KBM-7 (cell line): ENCODE measurements around the gene PSME3IP1.

Source experiments
- DNase-seq: peaks from one replicate; pipeline ENCODE4 v3.0.0-alpha.2; 2015
- in situ Hi-C: fragments of 300-500 bp; cut with MboI; formaldehyde crosslinking; loops from 2 replicates; pipeline ENCODE4 v1.14.3; 2020; ENCODE audit warnings: low sequenced_read_pairs, low pct_unique_long_range_greater_than_20kb, mixed read lengths

PSME3IP1 gene

GRCh38 chr16:57148481-57148880, 37.4 kb downstream of the PSME3IP1 start:
- DNase-seq, result no peak
- in situ Hi-C loops, result no loop called here

- DNase-seq, result peak; percentile 94
- in situ Hi-C loops, result no loop called here
Measured at GRCh38 chr16:57147381-57148221, 38.2 kb downstream of the PSME3IP1 start.

- in situ Hi-C loops, result no loop called here
- DNase-seq, result peak; percentile 46
Measured at GRCh38 chr16:57146735-57147134, 39.1 kb downstream of the PSME3IP1 start.

GRCh38 chr16:57146040-57146647, 39.7 kb downstream of the PSME3IP1 start:
- DNase-seq, result no peak

GRCh38 chr16:57145046-57146021, 40.5 kb downstream of the PSME3IP1 start:
- DNase-seq, result no peak
- in situ Hi-C loops, result no loop called here

More at GRCh38 chr16:57146040-57146647, 39.7 kb downstream of the PSME3IP1 start:
- in situ Hi-C loops, result no loop called here

- in situ Hi-C loops, result no loop called here
- DNase-seq, result no peak
Measured at GRCh38 chr16:57144027-57144426, 41.8 kb downstream of the PSME3IP1 start.

- in situ Hi-C loops, result no loop called here
- no peak for DNase-seq
Measured at GRCh38 chr16:57143149-57143921, 42.5 kb downstream of the PSME3IP1 start.

GRCh38 chr16:57141822-57142631, 43.8 kb downstream of the PSME3IP1 start:
- DNase-seq, result peak; percentile 88
- in situ Hi-C loops, result no loop called here

GRCh38 chr16:57140931-57141668, 44.7 kb downstream of the PSME3IP1 start:
- in situ Hi-C loops, result no loop called here
- DNase-seq, result no peak

GRCh38 chr16:57138281-57138935, 47.4 kb downstream of the PSME3IP1 start:
- in situ Hi-C loops, result no loop called here
- DNase-seq, result no peak

GRCh38 chr16:57137566-57138273, 48.1 kb downstream of the PSME3IP1 start:
- in situ Hi-C loops, result no loop called here
- DNase-seq, result no peak

GRCh38 chr16:57137043-57137442, 48.8 kb downstream of the PSME3IP1 start:
- in situ Hi-C loops, result no loop called here

GRCh38 chr16:57134982-57135381, 50.9 kb downstream of the PSME3IP1 start:
- in situ Hi-C loops, result no loop called here
- DNase-seq, result no peak

More at GRCh38 chr16:57137043-57137442, 48.8 kb downstream of the PSME3IP1 start:
- no peak for DNase-seq

GRCh38 chr16:57133886-57134285, 52.0 kb downstream of the PSME3IP1 start:
- DNase-seq, result no peak
- in situ Hi-C loops, result no loop called here

- no peak for DNase-seq
- in situ Hi-C loops, result no loop called here
Measured at GRCh38 chr16:57133031-57133430, 52.8 kb downstream of the PSME3IP1 start.

GRCh38 chr16:57132470-57132869, 53.4 kb downstream of the PSME3IP1 start:
- no peak for DNase-seq
- in situ Hi-C loops, result no loop called here
